Right cardiac atrium (tissue), 5 donors: ENCODE data around the gene OMP. TPM values are rescaled to one million over a fixed set of nuclear protein-coding genes. Genes with fewer than 3 reads are reported as not detected.
A peak's percentile ranks its signal among the peaks of the same experiment; 100 is the strongest.

Experiments used
- ATAC-seq, 2 donors: fragments of 200-7000 bp; cut with Tn5 transposase; one replicate each; pipeline versions ENCODE4 v1.8.0 to v1.9.1; 2020; ENCODE audit warnings: moderate library complexity in 2 of 2, mild to moderate bottlenecking in 1 of 2
- DNase-seq, 3 donors: peaks; one replicate each; pipeline ENCODE4 v3.0.0-alpha.2; 2020
- H3K27ac ChIP-seq: one replicate; pipeline ENCODE4 v1.5.1; 2013; ENCODE audit warnings: mild to moderate bottlenecking, low read length, control low read depth, moderate library complexity
- H3K27me3 ChIP-seq: one replicate; pipeline ENCODE4 v1.6.1; 2013; ENCODE audit not compliant: control insufficient read depth, insufficient read depth
- H3K4me1 ChIP-seq: one replicate; pipeline ENCODE4 v1.6.1; 2013; ENCODE audit warnings: low read length; ENCODE audit not compliant: control insufficient read depth, insufficient read depth
- H3K4me3 ChIP-seq: one replicate; pipeline ENCODE4 v1.5.1; 2013; ENCODE audit warnings: low read length, control low read depth
- H3K9me3 ChIP-seq: one replicate; pipeline ENCODE4 v1.6.1; 2013; ENCODE audit warnings: low read length; ENCODE audit not compliant: control insufficient read depth
- WGBS: extraction: QIAGEN DNeasy Blood & Tissue Kit; methylation state at CpG from one replicate; pipeline ENCODE4 v1.1.7; 2013; 5-methylcytosine and 5-hydroxymethylcytosine counted together
- intact Hi-C, 4 donors: fragments of 100-400 bp; cut with DNase I; formaldehyde crosslinking; loops; one replicate each; pipeline versions ENCODE4 v1.11.0 to v1.14.0; 2022 to 2023
- polyA plus RNA-seq: library from polyadenylated mRNA; stranded (reverse); fragments of 200-250 nt; gene quantifications from one replicate; pipeline ENCODE4 v1.2.3, GENCODE V29; 2013
- total RNA-seq, 4 donors: library from RNA; stranded (reverse); fragmentation: NEBNext Ultra II Directional; extraction: Animal tissue kit (Norgen Biotek cat#: 25700); gene quantifications; one replicate each; pipeline ENCODE4 v1.2.1, GENCODE V29; 2021
- donor health status: healthy with polysubstance abuse.
- donor health status: DM: no; HTN: yes; CAD: no.
- donor health status: DM: no; HTN: no; CAD: no.
- donor health status: DM: no; HTN: yes; CAD: no; lungs with severe emphysema.
- donor health status: DM: yes; HTN: yes; CAD: no.

The OMP gene
- total and polyA plus RNA-seq, 5 donors: not detected

GRCh38 chr11:77118086-77118485 lies 15.4 kb downstream of the OMP start:
- H3K9me3 ChIP-seq: no peaks in the 10 kb centered on the region
- ATAC-seq (no peak), DNase-seq (peak in 2 of 3 donors; percentile 52 to 58)
- no peaks in the 10 kb centered on the region for H3K27me3 ChIP-seq
- H3K27ac ChIP-seq: no peak overlapping the region
- H3K4me1 ChIP-seq: no peaks in the 10 kb centered on the region
- 94% methylated on average over 17 of the region's 17 CpGs for WGBS
- no peak overlapping the region for H3K4me3 ChIP-seq
- intact Hi-C loops: no loop called here

GRCh38 chr11:77118971-77119370 lies 16.3 kb downstream of the OMP start:
- H3K4me3 ChIP-seq: no peak overlapping the region
- intact Hi-C loops: no loop called here
- H3K4me1 ChIP-seq: no peaks in the 10 kb centered on the region
- DNase-seq: peak in 1 of 3 donors; percentile 43
- no peak for ATAC-seq
- no peaks in the 10 kb centered on the region for H3K9me3 ChIP-seq
- H3K27me3 ChIP-seq: no peaks in the 10 kb centered on the region
- no peak overlapping the region for H3K27ac ChIP-seq
- 92% methylated on average over 12 of the region's 12 CpGs for WGBS

GRCh38 chr11:77119531-77119936 lies 16.9 kb downstream of the OMP start:
- no peaks in the 10 kb centered on the region for H3K4me1 ChIP-seq
- WGBS: 90% methylated on average over 9 of the region's 9 CpGs
- no peak overlapping the region for H3K4me3 ChIP-seq
- DNase-seq (peak in 1 of 3 donors; percentile 47), ATAC-seq (no peak)
- H3K9me3 ChIP-seq: no peaks in the 10 kb centered on the region
- intact Hi-C loops: no loop called here
- H3K27ac ChIP-seq: no peak overlapping the region
- H3K27me3 ChIP-seq: no peaks in the 10 kb centered on the region

GRCh38 chr11:77120571-77120970 lies 17.9 kb downstream of the OMP start:
- ATAC-seq (no peak), DNase-seq (peak in 1 of 3 donors; percentile 49)
- Histone ChIP-seq H3K4me1 (no peaks in the 10 kb centered on the region), H3K27ac (no peak overlapping the region), H3K9me3 (no peaks in the 10 kb centered on the region), H3K4me3 (no peak overlapping the region), H3K27me3 (no peaks in the 10 kb centered on the region)
- 92% methylated on average over 19 of the region's 19 CpGs for whole genome bisulfite sequencing
- intact Hi-C loops: loop anchor here in 1 of 4 donors (10.0 kb wide), 1 partner anchor 424 kb away; no protein-coding TSS in a partner anchor

GRCh38 chr11:77121096-77121640 lies 18.5 kb downstream of the OMP start:
- intact Hi-C loops: loop anchor here in 1 of 4 donors (10.0 kb wide), 1 partner anchor 424 kb away; no protein-coding TSS in a partner anchor

GRCh38 chr11:77121876-77122575 lies 19.4 kb downstream of the OMP start:
- Histone ChIP-seq H3K27ac (no peak overlapping the region), H3K27me3 (no peaks in the 10 kb centered on the region), H3K9me3 (no peaks in the 10 kb centered on the region), H3K4me1 (no peaks in the 10 kb centered on the region), H3K4me3 (no peak overlapping the region)
- WGBS: 91% methylated on average over 8 of the region's 8 CpGs
- intact Hi-C loops: loop anchor here in 1 of 4 donors (10.0 kb wide), 1 partner anchor 423 kb away; no protein-coding TSS in a partner anchor
- ATAC-seq: no peak
- peak in 1 of 3 donors; percentile 31 for DNase-seq

More at GRCh38 chr11:77121096-77121640, 18.5 kb downstream of the OMP start:
- Histone ChIP-seq H3K4me3 (no peak overlapping the region), H3K9me3 (no peaks in the 10 kb centered on the region), H3K27ac (no peak overlapping the region), H3K4me1 (no peaks in the 10 kb centered on the region), H3K27me3 (no peaks in the 10 kb centered on the region)
- ATAC-seq: no peak
- 88% methylated on average over 10 of the region's 10 CpGs for WGBS
- peak in 1 of 3 donors; percentile 31 for DNase-seq

GRCh38 chr11:77122576-77123212 lies 20.1 kb downstream of the OMP start:
- 91% methylated on average over 7 of the region's 7 CpGs for WGBS
- Histone ChIP-seq H3K9me3 (no peaks in the 10 kb centered on the region), H3K27me3 (no peaks in the 10 kb centered on the region), H3K4me3 (no peak overlapping the region), H3K4me1 (no peaks in the 10 kb centered on the region), H3K27ac (no peak overlapping the region)
- DNase-seq (peak in 1 of 3 donors; percentile 3), ATAC-seq (no peak)
- intact Hi-C loops: loop anchor here in 1 of 4 donors (10.0 kb wide), 1 partner anchor 422 kb away; no protein-coding TSS in a partner anchor

- no peaks in the 10 kb centered on the region for H3K4me1 ChIP-seq
- 92% methylated on average over 8 of the region's 8 CpGs for WGBS
- no peak overlapping the region for H3K4me3 ChIP-seq
- H3K27ac ChIP-seq: no peak overlapping the region
- DNase-seq: peak in 1 of 3 donors; percentile 47
- no peaks in the 10 kb centered on the region for H3K9me3 ChIP-seq
- intact Hi-C loops: loop anchor here in 1 of 4 donors (10.0 kb wide), 1 partner anchor 421 kb away; no protein-coding TSS in a partner anchor
- no peaks in the 10 kb centered on the region for H3K27me3 ChIP-seq
- no peak for ATAC-seq
Measured at GRCh38 chr11:77123591-77123990, 21.0 kb downstream of the OMP start.

- H3K4me3 ChIP-seq: no peak overlapping the region
- ATAC-seq (no peak), DNase-seq (peak in 1 of 3 donors; percentile 25)
- no peaks in the 10 kb centered on the region for H3K9me3 ChIP-seq
- H3K27me3 ChIP-seq: no peaks in the 10 kb centered on the region
- no peaks in the 10 kb centered on the region for H3K4me1 ChIP-seq
- 83% methylated on average over 8 of the region's 8 CpGs for WGBS
- intact Hi-C loops: loop anchor here in 1 of 4 donors (10.0 kb wide), 1 partner anchor 421 kb away; no protein-coding TSS in a partner anchor
- no peak overlapping the region for H3K27ac ChIP-seq
Measured at GRCh38 chr11:77124041-77124440, 21.4 kb downstream of the OMP start.

- peak in 1 of 3 donors; percentile 56 for DNase-seq
- 78% methylated on average over 6 of the region's 6 CpGs for whole genome bisulfite sequencing
- H3K27ac ChIP-seq: no peak overlapping the region
Measured at GRCh38 chr11:77124488-77124887, 21.8 kb downstream of the OMP start.

GRCh38 chr11:77125191-77125590 lies 22.6 kb downstream of the OMP start:
- H3K27ac ChIP-seq: no peak overlapping the region
- intact Hi-C loops: loop anchor here in 3 of 4 donors (5.0 to 10.0 kb wide), 3 partner anchors 62 to 422 kb away; no protein-coding TSS in a partner anchor
- WGBS: 40% methylated on average over 6 of the region's 6 CpGs
- H3K27me3 ChIP-seq: no peaks in the 10 kb centered on the region
- no peaks in the 10 kb centered on the region for H3K9me3 ChIP-seq
- H3K4me1 ChIP-seq: no peaks in the 10 kb centered on the region
- ATAC-seq: no peak
- DNase-seq: peak in 2 of 3 donors; percentile 43 to 55
- no peak overlapping the region for H3K4me3 ChIP-seq

More at GRCh38 chr11:77124488-77124887, 21.8 kb downstream of the OMP start:
- no peak overlapping the region for H3K4me3 ChIP-seq
- ATAC-seq: no peak
- intact Hi-C loops: loop anchor here in 1 of 4 donors (10.0 kb wide), 1 partner anchor 420 kb away; no protein-coding TSS in a partner anchor
- H3K9me3 ChIP-seq: no peaks in the 10 kb centered on the region
- H3K27me3 ChIP-seq: no peaks in the 10 kb centered on the region
- no peaks in the 10 kb centered on the region for H3K4me1 ChIP-seq
